Thoracic aorta (tissue), 2 donors: Measurements from ENCODE around the gene PFKFB3. TPM values are rescaled to one million over a fixed set of nuclear protein-coding genes. Genes with fewer than 3 reads are reported as not detected.
"Not testable (repeated sequence)": the region's sequence is repeated elsewhere in the genome, so short reads cannot be mapped to it uniquely, and the experiment has no call there.

Source experiments
- ATAC-seq: fragments of 150-250 bp; one replicate; pipeline ENCODE4 v1.8.0; 2017; ENCODE audit warnings: low read depth; ENCODE audit not compliant: insufficient number of reproducible peaks, low FRiP score
- DNase-seq: peaks from one replicate; pipeline ENCODE4 v3.0.0-alpha.2; 2020; ENCODE audit warnings: low spot score
- H3K27ac ChIP-seq, 2 donors: fragments of 200-600 bp; sonication (generic); 1 replicate in 1 of 2; 2 replicates in 1 of 2; pipeline ENCODE4 v1.5.1; 2016; ENCODE audit warnings: mild to moderate bottlenecking in 2 of 2, moderate library complexity in 2 of 2
- H3K27me3 ChIP-seq: fragments of 200-600 bp; sonication (generic); replicated peaks from 2 replicates; pipeline ENCODE4 v1.6.0; 2016; ENCODE audit warnings: mild to moderate bottlenecking; ENCODE audit not compliant: insufficient read depth
- H3K36me3 ChIP-seq: fragments of 200-600 bp; sonication (generic); one replicate; pipeline ENCODE4 v1.5.1; 2016
- H3K4me1 ChIP-seq, 2 donors: fragments of 200-600 bp; sonication (generic); 1 replicate in 1 of 2; 2 replicates in 1 of 2; pipeline versions ENCODE4 v1.5.1 to v1.6.0; 2016; ENCODE audit warnings: low read depth in 2 of 2, mild to moderate bottlenecking in 1 of 2; ENCODE audit not compliant: control insufficient read depth in 1 of 2
- H3K4me3 ChIP-seq: fragments of 200-600 bp; sonication (generic); 2 replicates; pipeline ENCODE4 v1.5.1; 2016; ENCODE audit warnings: mild to moderate bottlenecking
- H3K9me3 ChIP-seq: fragments of 200-600 bp; sonication (generic); 2 replicates; pipeline ENCODE4 v1.5.1; 2016
- CTCF ChIP-seq: fragments of 200-600 bp; sonication (generic); IDR thresholded peaks from one replicate; pipeline ENCODE4 v1.5.1; 2019; ENCODE audit warnings: antibody characterized with exemption
- total RNA-seq, 2 donors: library from RNA; depleted of rRNA; stranded (reverse); fragments of >200 nt; gene quantifications; one replicate each; pipeline versions ENCODE4 v1.1.0 to v1.2.3, GENCODE V29; 2016

PFKFB3 gene
- total RNA-seq, 2 donors from 2014 or later = 151 to 311 TPM

DNA sequence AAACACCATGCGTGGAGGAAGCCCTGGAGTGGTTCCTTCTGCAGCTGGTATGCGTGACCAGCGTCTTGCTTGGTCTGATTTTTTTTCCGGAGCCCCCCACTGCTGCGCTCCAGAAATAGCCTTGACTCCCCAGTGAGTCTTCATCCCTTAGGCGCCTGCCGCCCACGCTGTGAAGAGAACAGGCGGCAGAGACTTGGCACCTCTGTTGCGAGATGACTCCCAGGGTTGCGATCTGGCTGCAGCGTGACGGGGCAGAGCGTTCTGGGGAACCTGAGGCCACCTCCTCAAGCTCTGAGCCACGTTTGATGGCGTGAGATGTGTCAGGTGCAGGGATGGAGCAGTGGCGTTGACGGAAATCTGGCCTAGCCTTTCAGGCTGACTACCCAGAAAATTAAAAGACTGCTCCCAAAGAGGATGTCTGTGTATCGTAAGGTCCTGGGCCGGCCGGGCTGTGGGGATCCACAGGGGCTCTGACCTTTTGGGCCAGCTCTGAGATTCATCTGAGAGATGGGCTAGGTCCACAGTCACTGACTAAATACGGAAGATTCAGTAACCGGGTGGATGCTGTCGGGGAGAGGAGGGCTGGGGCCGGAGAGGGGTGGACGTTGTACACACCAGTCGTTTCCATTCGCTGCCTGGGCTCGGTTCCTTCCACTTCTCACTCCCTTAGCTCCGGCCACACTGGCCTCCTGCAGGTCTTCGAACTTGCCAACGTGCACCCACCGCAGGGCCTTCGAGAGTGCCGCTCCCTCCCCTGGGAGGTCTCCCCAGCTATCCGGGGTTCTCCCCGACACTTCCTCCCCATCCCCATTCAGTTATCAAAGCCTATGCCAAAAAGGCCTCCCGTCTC is 33.8 kb downstream of the PFKFB3 start:
- Histone ChIP-seq H3K36me3 (peaks cover 46% of the 10 kb centered on the region), H3K27ac (peak overlapping the region in 1 of 2 donors; percentile 17)

GRCh38 chr10:6237199-6237530 is 34.4 kb downstream of the PFKFB3 start:
- H3K4me3 ChIP-seq = no peak overlapping the region
- peak overlapping the region in 1 of 2 donors; percentile 17 for H3K27ac ChIP-seq
- H3K27me3 ChIP-seq = no peaks in the 10 kb centered on the region
- H3K4me1 ChIP-seq = peaks cover 0 to 22% of the 10 kb centered on the region in 2 donors
- H3K9me3 ChIP-seq = no peaks in the 10 kb centered on the region
- no peak for ATAC-seq
- no peak for TF ChIP-seq CTCF
- no peak for DNase-seq
- peaks cover 40% of the 10 kb centered on the region for H3K36me3 ChIP-seq

More for the DNA sequence above, 33.8 kb downstream of the PFKFB3 start:
- DNase-seq (no peak), ATAC-seq (no peak)
- TF ChIP-seq CTCF = no peak
- Histone ChIP-seq H3K9me3 (no peaks in the 10 kb centered on the region), H3K27me3 (no peaks in the 10 kb centered on the region), H3K4me1 (peaks cover 0 to 28% of the 10 kb centered on the region in 2 donors), H3K4me3 (no peak overlapping the region)

GRCh38 chr10:6238587-6239212 is 36.0 kb downstream of the PFKFB3 start:
- Histone ChIP-seq H3K4me1 (peaks cover 0 to 10% of the 10 kb centered on the region in 2 donors), H3K27ac (peak overlapping the region in 1 of 2 donors; percentile 24), H3K36me3 (peaks cover 25% of the 10 kb centered on the region)
- not testable (repeated sequence) for H3K9me3 ChIP-seq, H3K4me3 ChIP-seq, ATAC-seq, H3K27me3 ChIP-seq, DNase-seq

GRCh38 chr10:6239213-6239991 is 36.7 kb downstream of the PFKFB3 start:
- Histone ChIP-seq H3K27ac (peak overlapping the region; percentile 35 to 57), H3K4me3 (no peak overlapping the region), H3K9me3 (no peaks in the 10 kb centered on the region), H3K27me3 (no peaks in the 10 kb centered on the region), H3K36me3 (peaks cover 18% of the 10 kb centered on the region), H3K4me1 (peaks cover 0 to 10% of the 10 kb centered on the region in 2 donors)
- DNase-seq (peak; percentile 57), ATAC-seq (peak; percentile 60)
- no peak for TF ChIP-seq CTCF

GRCh38 chr10:6240254-6240653 is 37.5 kb downstream of the PFKFB3 start:
- Histone ChIP-seq H3K27me3 (no peaks in the 10 kb centered on the region), H3K4me3 (no peak overlapping the region), H3K4me1 (peaks cover 0 to 10% of the 10 kb centered on the region in 2 donors), H3K9me3 (no peaks in the 10 kb centered on the region), H3K27ac (no peak overlapping the region), H3K36me3 (peaks cover 14% of the 10 kb centered on the region)
- ATAC-seq = no peak
- no peak for DNase-seq
- no peak for TF ChIP-seq CTCF
